ENCODE results near the gene APLP2. TPM values are rescaled to one million over a fixed set of nuclear protein-coding genes. Genes with fewer than 3 reads are reported as not detected.

Gene APLP2
- polyA plus RNA-seq, 4 donors: 72.7 to 482 (median 138) TPM

DNA sequence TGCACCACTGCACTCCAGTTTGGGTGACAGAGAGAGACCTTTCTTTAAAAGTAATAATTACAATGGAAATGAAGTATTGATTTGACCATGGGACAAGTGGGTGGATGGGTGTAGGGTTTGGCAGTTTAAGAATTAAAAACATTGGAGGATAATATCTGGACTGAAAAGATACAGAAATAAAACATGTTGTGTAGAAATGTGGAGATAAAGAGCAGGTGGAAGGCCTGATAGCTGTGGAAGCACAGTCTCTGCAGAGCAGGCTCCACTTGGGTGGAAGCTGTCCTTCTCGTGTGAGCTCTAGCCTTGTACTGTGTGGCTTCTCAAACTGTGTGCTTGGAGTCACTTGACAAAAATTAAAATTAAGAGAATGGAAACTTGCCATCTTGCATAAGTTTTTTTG lies 25.6 kb downstream of the APLP2 start:
- Histone ChIP-seq H3K27me3 (ENCODE audit: control insufficient read depth in 3 of 3, insufficient read depth in 3 of 3, low read length in 3 of 3) (no peaks in the 10 kb centered on the region), H3K36me3 (ENCODE audit: control insufficient read depth in 3 of 3, insufficient read depth in 2 of 3, low read depth in 1 of 3, low read length in 3 of 3) (peaks cover 0 to 10% (median 0%) of the 10 kb centered on the region in 3 donors), H3K4me1 (ENCODE audit: control insufficient read depth in 3 of 3, insufficient read depth in 2 of 3, low read depth in 1 of 3, low read length in 2 of 3) (no peaks in the 10 kb centered on the region), H3K9me3 (ENCODE audit: control insufficient read depth in 2 of 2, insufficient read depth in 1 of 2, low read depth in 1 of 2, low read length in 1 of 2) (peaks cover 0 to 3% of the 10 kb centered on the region in 2 donors), H3K27ac (ENCODE audit: low read depth in 1 of 3, low read length in 2 of 3) (no peak overlapping the region), H3K4me3 (ENCODE audit: low read depth in 1 of 3, low read length in 3 of 3) (no peak overlapping the region)
- 61 to 84% (median 83%) methylated on average over 1 of the region's 1 CpG for WGBS, 3 donors
- FAIRE-seq (no peak), DNase-seq (no peak)

- Histone ChIP-seq H3K4me1 (ENCODE audit: control insufficient read depth in 3 of 3, insufficient read depth in 2 of 3, low read depth in 1 of 3, low read length in 2 of 3) (no peaks in the 10 kb centered on the region), H3K4me3 (ENCODE audit: low read depth in 1 of 3, low read length in 3 of 3) (no peak overlapping the region), H3K36me3 (ENCODE audit: control insufficient read depth in 3 of 3, insufficient read depth in 2 of 3, low read depth in 1 of 3, low read length in 3 of 3) (peaks cover 0 to 10% (median 0%) of the 10 kb centered on the region in 3 donors), H3K27me3 (ENCODE audit: control insufficient read depth in 3 of 3, insufficient read depth in 3 of 3, low read length in 3 of 3) (no peaks in the 10 kb centered on the region), H3K9me3 (ENCODE audit: control insufficient read depth in 2 of 2, insufficient read depth in 1 of 2, low read depth in 1 of 2, low read length in 1 of 2) (peaks cover 0 to 3% of the 10 kb centered on the region in 2 donors), H3K27ac (ENCODE audit: low read depth in 1 of 3, low read length in 2 of 3) (no peak overlapping the region)
- WGBS, 3 donors: 91 to 95% (median 92%) methylated on average over 2 of the region's 2 CpGs
- no peak for FAIRE-seq
- DNase-seq: no peak
Measured at GRCh38 chr11:130096042-130096441, 26.3 kb downstream of the APLP2 start.

GRCh38 chr11:130096823-130097222 lies 27.1 kb downstream of the APLP2 start:
- DNase-seq (no peak), FAIRE-seq (no peak)
- Histone ChIP-seq H3K27ac (ENCODE audit: low read depth in 1 of 3, low read length in 2 of 3) (no peak overlapping the region), H3K4me3 (ENCODE audit: low read depth in 1 of 3, low read length in 3 of 3) (no peak overlapping the region), H3K4me1 (ENCODE audit: control insufficient read depth in 3 of 3, insufficient read depth in 2 of 3, low read depth in 1 of 3, low read length in 2 of 3) (no peaks in the 10 kb centered on the region), H3K36me3 (ENCODE audit: control insufficient read depth in 3 of 3, insufficient read depth in 2 of 3, low read depth in 1 of 3, low read length in 3 of 3) (peaks cover 0 to 10% (median 0%) of the 10 kb centered on the region in 3 donors), H3K9me3 (ENCODE audit: control insufficient read depth in 2 of 2, insufficient read depth in 1 of 2, low read depth in 1 of 2, low read length in 1 of 2) (peaks cover 0 to 3% of the 10 kb centered on the region in 2 donors), H3K27me3 (ENCODE audit: control insufficient read depth in 3 of 3, insufficient read depth in 3 of 3, low read length in 3 of 3) (no peaks in the 10 kb centered on the region)
- WGBS, 3 donors: 61 to 74% (median 74%) methylated on average over 2 of the region's 2 CpGs

- H3K27ac ChIP-seq (ENCODE audit: low read depth in 1 of 3, low read length in 2 of 3): no peak overlapping the region
- no peaks in the 10 kb centered on the region for H3K4me1 ChIP-seq (ENCODE audit: control insufficient read depth in 3 of 3, insufficient read depth in 2 of 3, low read depth in 1 of 3, low read length in 2 of 3)
- FAIRE-seq (no peak), DNase-seq (no peak)
- peaks cover 0 to 3% of the 10 kb centered on the region in 2 donors for H3K9me3 ChIP-seq (ENCODE audit: control insufficient read depth in 2 of 2, insufficient read depth in 1 of 2, low read depth in 1 of 2, low read length in 1 of 2)
- no peak overlapping the region for H3K4me3 ChIP-seq (ENCODE audit: low read depth in 1 of 3, low read length in 3 of 3)
- peaks cover 0 to 10% (median 0%) of the 10 kb centered on the region in 3 donors for H3K36me3 ChIP-seq (ENCODE audit: control insufficient read depth in 3 of 3, insufficient read depth in 2 of 3, low read depth in 1 of 3, low read length in 3 of 3)
- H3K27me3 ChIP-seq (ENCODE audit: control insufficient read depth in 3 of 3, insufficient read depth in 3 of 3, low read length in 3 of 3): no peaks in the 10 kb centered on the region
- 93 to 95% (median 93%) methylated on average over 4 of the region's 4 CpGs for WGBS, 3 donors
Measured at GRCh38 chr11:130097285-130097684, 27.6 kb downstream of the APLP2 start.

GRCh38 chr11:130099356-130099755 lies 29.7 kb downstream of the APLP2 start:
- Histone ChIP-seq H3K9me3 (ENCODE audit: control insufficient read depth in 2 of 2, insufficient read depth in 1 of 2, low read depth in 1 of 2, low read length in 1 of 2) (no peaks in the 10 kb centered on the region), H3K27ac (ENCODE audit: low read depth in 1 of 3, low read length in 2 of 3) (no peak overlapping the region), H3K27me3 (ENCODE audit: control insufficient read depth in 3 of 3, insufficient read depth in 3 of 3, low read length in 3 of 3) (no peaks in the 10 kb centered on the region), H3K4me3 (ENCODE audit: low read depth in 1 of 3, low read length in 3 of 3) (no peak overlapping the region), H3K4me1 (ENCODE audit: control insufficient read depth in 3 of 3, insufficient read depth in 2 of 3, low read depth in 1 of 3, low read length in 2 of 3) (peaks cover 0 to 5% (median 0%) of the 10 kb centered on the region in 3 donors), H3K36me3 (ENCODE audit: control insufficient read depth in 3 of 3, insufficient read depth in 2 of 3, low read depth in 1 of 3, low read length in 3 of 3) (peaks cover 0 to 6% (median 0%) of the 10 kb centered on the region in 3 donors)
- FAIRE-seq (no peak), DNase-seq (no peak)
- 37 to 59% (median 51%) methylated on average over 2 of the region's 2 CpGs for WGBS, 3 donors

DNA sequence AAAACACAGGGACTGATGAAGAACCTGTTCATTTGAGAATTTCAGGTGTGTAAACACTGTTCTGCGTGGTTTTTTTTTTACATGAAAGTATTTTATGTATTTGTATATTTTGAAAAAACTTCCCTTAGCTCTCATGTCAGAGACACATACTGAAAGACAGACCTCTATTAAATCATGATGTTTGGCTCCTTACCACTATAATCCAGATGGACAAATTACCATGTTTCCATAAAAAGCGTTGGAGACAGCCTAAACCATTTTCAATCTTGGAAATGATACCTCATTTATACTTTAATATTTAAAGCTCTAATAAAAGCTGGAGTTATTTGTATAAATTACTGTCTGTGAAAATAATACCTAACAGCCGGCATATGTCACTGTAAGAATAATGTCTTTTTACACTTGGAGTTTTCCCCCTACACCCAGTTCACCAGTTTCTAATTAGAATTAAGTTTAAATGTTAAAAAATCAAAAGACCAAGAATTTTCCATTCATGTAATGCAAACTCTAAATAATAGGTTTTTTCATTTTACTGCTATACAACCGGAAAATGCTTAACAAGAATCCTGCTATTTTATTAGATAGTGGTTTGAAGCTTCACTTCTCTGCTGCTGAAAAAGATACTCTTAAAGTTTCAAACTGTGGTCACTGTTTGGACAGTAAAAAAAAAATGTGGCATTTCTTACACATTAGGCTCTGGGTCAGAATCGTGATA lies 30.8 kb downstream of the APLP2 start:
- H3K27ac ChIP-seq (ENCODE audit: low read depth in 1 of 3, low read length in 2 of 3): no peak overlapping the region
- WGBS, 3 donors: 87 to 94% (median 92%) methylated on average over 5 of the region's 5 CpGs
- FAIRE-seq: no peak
- H3K4me1 ChIP-seq (ENCODE audit: control insufficient read depth in 3 of 3, insufficient read depth in 2 of 3, low read depth in 1 of 3, low read length in 2 of 3): peaks cover 0 to 5% (median 0%) of the 10 kb centered on the region in 3 donors
- H3K27me3 ChIP-seq (ENCODE audit: control insufficient read depth in 3 of 3, insufficient read depth in 3 of 3, low read length in 3 of 3): no peaks in the 10 kb centered on the region
- H3K9me3 ChIP-seq (ENCODE audit: control insufficient read depth in 2 of 2, insufficient read depth in 1 of 2, low read depth in 1 of 2, low read length in 1 of 2): no peaks in the 10 kb centered on the region
- H3K36me3 ChIP-seq (ENCODE audit: control insufficient read depth in 3 of 3, insufficient read depth in 2 of 3, low read depth in 1 of 3, low read length in 3 of 3): peaks cover 0 to 6% (median 0%) of the 10 kb centered on the region in 3 donors
- no peak overlapping the region for H3K4me3 ChIP-seq (ENCODE audit: low read depth in 1 of 3, low read length in 3 of 3)
- DNase-seq: no peak

GRCh38 chr11:130101661-130102060 lies 32.0 kb downstream of the APLP2 start:
- FAIRE-seq (no peak), DNase-seq (no peak)
- no peak overlapping the region for H3K27ac ChIP-seq (ENCODE audit: low read depth in 1 of 3, low read length in 2 of 3)
- no peak overlapping the region for H3K4me3 ChIP-seq (ENCODE audit: low read depth in 1 of 3, low read length in 3 of 3)
- H3K36me3 ChIP-seq (ENCODE audit: control insufficient read depth in 3 of 3, insufficient read depth in 2 of 3, low read depth in 1 of 3, low read length in 3 of 3): no peaks in the 10 kb centered on the region
- H3K4me1 ChIP-seq (ENCODE audit: control insufficient read depth in 3 of 3, insufficient read depth in 2 of 3, low read depth in 1 of 3, low read length in 2 of 3): peaks cover 0 to 5% (median 0%) of the 10 kb centered on the region in 3 donors
- H3K9me3 ChIP-seq (ENCODE audit: control insufficient read depth in 2 of 2, insufficient read depth in 1 of 2, low read depth in 1 of 2, low read length in 1 of 2): no peaks in the 10 kb centered on the region
- 84 to 92% (median 88%) methylated on average over 5 of the region's 5 CpGs for WGBS, 3 donors
- no peaks in the 10 kb centered on the region for H3K27me3 ChIP-seq (ENCODE audit: control insufficient read depth in 3 of 3, insufficient read depth in 3 of 3, low read length in 3 of 3)

GRCh38 chr11:130102301-130103249 lies 32.9 kb downstream of the APLP2 start:
- H3K36me3 ChIP-seq (ENCODE audit: control insufficient read depth in 3 of 3, insufficient read depth in 2 of 3, low read depth in 1 of 3, low read length in 3 of 3): no peaks in the 10 kb centered on the region
- no peaks in the 10 kb centered on the region for H3K27me3 ChIP-seq (ENCODE audit: control insufficient read depth in 3 of 3, insufficient read depth in 3 of 3, low read length in 3 of 3)
- no peak for DNase-seq
- no peaks in the 10 kb centered on the region for H3K9me3 ChIP-seq (ENCODE audit: control insufficient read depth in 2 of 2, insufficient read depth in 1 of 2, low read depth in 1 of 2, low read length in 1 of 2)
- H3K4me1 ChIP-seq (ENCODE audit: control insufficient read depth in 3 of 3, insufficient read depth in 2 of 3, low read depth in 1 of 3, low read length in 2 of 3): peaks cover 0 to 5% (median 0%) of the 10 kb centered on the region in 3 donors
- WGBS, 3 donors: 88 to 93% (median 88%) methylated on average over 9 of the region's 9 CpGs
- no peak overlapping the region for H3K4me3 ChIP-seq (ENCODE audit: low read depth in 1 of 3, low read length in 3 of 3)
- H3K27ac ChIP-seq (ENCODE audit: low read depth in 1 of 3, low read length in 2 of 3): no peak overlapping the region
- no peak for FAIRE-seq

All from small intestine (tissue), 7 donors.